GM23248 (cell line): ENCODE results near the gene DES.

Experiments
- EZH2 ChIP-seq: fragments of 200-600 bp; sonication (generic); IDR thresholded peaks from 2 replicates; pipeline ENCODE4 v1.6.1; 2018; ENCODE audit warnings: antibody characterized with exemption, mild to moderate bottlenecking; ENCODE audit not compliant: insufficient read depth, poor library complexity, severe bottlenecking
- EZH2phosphoT487 ChIP-seq: fragments of 200-600 bp; sonication (generic); IDR thresholded peaks from 2 replicates; pipeline ENCODE4 v1.6.1; 2018; ENCODE audit warnings: antibody characterized with exemption, moderate library complexity, mild to moderate bottlenecking, low read depth; ENCODE audit not compliant: insufficient read depth

DNA sequence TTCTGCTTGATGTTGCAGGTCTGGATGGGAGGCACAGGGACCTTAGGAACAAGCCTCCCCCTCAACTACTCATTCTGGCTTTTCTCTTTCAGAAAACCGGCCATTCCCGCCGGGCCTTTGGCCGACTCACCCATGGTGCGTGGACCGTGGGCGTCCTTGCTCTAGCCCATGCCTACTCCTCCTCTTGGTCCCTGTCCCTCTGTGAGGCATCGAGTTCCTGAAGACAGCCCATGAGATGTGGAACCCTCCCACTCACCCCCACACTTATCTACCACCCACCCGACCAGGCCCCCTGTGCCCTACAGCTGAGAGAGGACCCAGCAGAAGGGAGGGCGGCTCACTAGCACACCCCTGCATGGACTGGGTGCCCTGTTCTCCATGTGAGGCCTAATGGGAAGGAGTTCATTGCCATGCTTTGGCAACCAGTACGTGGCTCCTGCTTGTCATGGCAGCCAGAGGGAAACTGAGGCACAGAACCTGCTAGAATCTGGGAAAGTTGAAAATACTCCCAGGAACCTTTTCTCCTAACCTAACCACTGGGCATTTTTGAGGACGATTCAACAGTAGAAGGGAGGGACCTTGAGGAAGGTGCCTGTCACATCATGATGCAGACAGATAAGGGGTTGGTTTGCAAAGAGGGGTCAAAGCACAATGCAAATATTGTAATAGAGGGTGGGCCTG, 25.0 kb downstream of the DES start:
- TF ChIP-seq EZH2 (no peak), EZH2phosphoT487 (no peak)
